ENCODE results near the gene MPG. TPM values are rescaled to one million over a fixed set of nuclear protein-coding genes. Genes with fewer than 3 reads are reported as not detected.

The MPG gene
- total and polyA plus RNA-seq, 2 donors (not counting 1 experiment from before 2014, with no cell fraction given): 59.6 to 66.4 TPM

GRCh38 chr16:112153-112840, 34.3 kb downstream of the MPG start:
- no peaks in the 10 kb centered on the region for H3K4me1 ChIP-seq (ENCODE audit: control insufficient read depth in 2 of 2, insufficient read depth in 2 of 2, low read length in 2 of 2)
- no peak overlapping the region for H3K9ac ChIP-seq (ENCODE audit: low read length)
- H2AFZ ChIP-seq (ENCODE audit: insufficient read depth, low read depth, low read length, poor library complexity, severe bottlenecking): no peak overlapping the region
- Mint-ChIP-seq H3K4me3 (no peak overlapping the region), H3K27me3 (no peaks in the 10 kb centered on the region), H3K9me3 (ENCODE audit: insufficient read depth) (no peaks in the 10 kb centered on the region), H3K4me1 (no peaks in the 10 kb centered on the region), H3K27ac (no peak overlapping the region)
- no peaks in the 10 kb centered on the region for H3K27me3 ChIP-seq (replicated peaks in 1 of 4; ENCODE audit: control extremely low read depth in 1 of 4, control insufficient read depth in 3 of 4, insufficient read depth in 4 of 4, low read length in 3 of 4)
- DNase-seq: no peak
- H3K4me3 ChIP-seq (ENCODE audit: control extremely low read depth in 1 of 5, extremely low read depth in 1 of 5, insufficient read depth in 1 of 5, low read depth in 2 of 5, low read length in 4 of 5): no peak overlapping the region
- no peaks in the 10 kb centered on the region for H3K9me3 ChIP-seq (ENCODE audit: control extremely low read depth in 1 of 3, control insufficient read depth in 2 of 3, insufficient read depth in 1 of 3, low read length in 2 of 3)
- H4K20me1 ChIP-seq (ENCODE audit: control insufficient read depth, insufficient read depth, low read length, poor library complexity, severe bottlenecking): no peaks in the 10 kb centered on the region
- no peak for TF ChIP-seq EZH2 (IDR thresholded peaks at IDR 0.05; ENCODE audit: borderline replicate concordance, insufficient read depth, low read depth, low read length, poor library complexity, severe bottlenecking)
- WGBS (ENCODE audit: insufficient coverage): 98% methylated on average over 19 of the region's 21 CpGs
- H3K27ac ChIP-seq (ENCODE audit: low read length in 2 of 2): no peak overlapping the region
- POLR2A ChIA-PET: no interaction called here
- peaks cover 4 to 29% of the 10 kb centered on the region in 2 experiments for H3K36me3 ChIP-seq (replicated peaks in 1 of 2; ENCODE audit: control extremely low read depth in 1 of 2, control insufficient read depth in 1 of 2, extremely low read depth in 1 of 2, insufficient read depth in 2 of 2, low read length in 1 of 2)
- no peak overlapping the region for H3K4me2 ChIP-seq (replicated peaks; ENCODE audit: low read depth, low read length, poor library complexity, severe bottlenecking)
- no peak for ATAC-seq (ENCODE audit: low read depth)
- CTCF ChIA-PET: no interaction called here
- intact Hi-C loops (cut with micrococcal nuclease): no loop called here
- no peaks in the 10 kb centered on the region for H3K79me2 ChIP-seq (ENCODE audit: control insufficient read depth, insufficient read depth, low read length)

GRCh38 chr16:114327-114726, 36.3 kb downstream of the MPG start:
- no peak overlapping the region for H3K4me2 ChIP-seq (replicated peaks; ENCODE audit: low read depth, low read length, poor library complexity, severe bottlenecking)

More at GRCh38 chr16:114327-114726, 36.3 kb downstream of the MPG start:
- Histone ChIP-seq H3K27me3 (replicated peaks in 1 of 4; ENCODE audit: control extremely low read depth in 1 of 4, control insufficient read depth in 3 of 4, insufficient read depth in 4 of 4, low read length in 3 of 4) (no peaks in the 10 kb centered on the region), H3K9me3 (ENCODE audit: control extremely low read depth in 1 of 3, control insufficient read depth in 2 of 3, insufficient read depth in 1 of 3, low read length in 2 of 3) (no peaks in the 10 kb centered on the region), H3K4me1 (ENCODE audit: control insufficient read depth in 2 of 2, insufficient read depth in 2 of 2, low read length in 2 of 2) (peaks cover 0 to 6% of the 10 kb centered on the region in 2 donors), H3K36me3 (replicated peaks in 1 of 2; ENCODE audit: control extremely low read depth in 1 of 2, control insufficient read depth in 1 of 2, extremely low read depth in 1 of 2, insufficient read depth in 2 of 2, low read length in 1 of 2) (peaks cover 2 to 25% of the 10 kb centered on the region in 2 experiments), H3K9ac (ENCODE audit: low read length) (no peak overlapping the region), H3K27ac (ENCODE audit: low read length in 2 of 2) (no peak overlapping the region), H2AFZ (ENCODE audit: insufficient read depth, low read depth, low read length, poor library complexity, severe bottlenecking) (no peak overlapping the region), H3K4me3 (ENCODE audit: control extremely low read depth in 1 of 5, extremely low read depth in 1 of 5, insufficient read depth in 1 of 5, low read depth in 2 of 5, low read length in 4 of 5) (no peak overlapping the region), H3K79me2 (ENCODE audit: control insufficient read depth, insufficient read depth, low read length) (no peaks in the 10 kb centered on the region), H4K20me1 (ENCODE audit: control insufficient read depth, insufficient read depth, low read length, poor library complexity, severe bottlenecking) (peaks cover 4% of the 10 kb centered on the region)
- no peak for ATAC-seq (ENCODE audit: low read depth)
- no peak overlapping the region for H3K27ac Mint-ChIP-seq
- DNase-seq: no peak
- WGBS (ENCODE audit: insufficient coverage): no CpG with 5 or more reads among the region's 2 CpGs
- intact Hi-C loops (cut with micrococcal nuclease): no loop called here
- ChIA-PET POLR2A (no interaction called here), CTCF (interaction anchor here (1.3 kb wide), 1 partner anchor 247 kb away, joined by 4 read pairs; no protein-coding TSS in a partner anchor)
- peaks cover 4% of the 10 kb centered on the region for H3K4me1 Mint-ChIP-seq
- H3K27me3 Mint-ChIP-seq: no peaks in the 10 kb centered on the region
- TF ChIP-seq CTCF (IDR thresholded peaks at IDR 0.05) (no peak), EZH2 (IDR thresholded peaks at IDR 0.05; ENCODE audit: borderline replicate concordance, insufficient read depth, low read depth, low read length, poor library complexity, severe bottlenecking) (no peak)
- H3K9me3 Mint-ChIP-seq (ENCODE audit: insufficient read depth): no peaks in the 10 kb centered on the region
- H3K4me3 Mint-ChIP-seq: no peak overlapping the region
